Upper lobe of left lung (tissue), 4 donors: Measurements from ENCODE around the gene KCNK6.

Experiments
- EP300 ChIP-seq, 4 donors: sonication (generic); formaldehyde crosslinking; IDR thresholded peaks; one replicate each; pipeline ENCODE4 v1.5.1; 2017; ENCODE audit warnings: antibody characterized with exemption in 4 of 4, control low read depth in 2 of 4
- POLR2A ChIP-seq, 4 donors: fragments of 450-650 bp; IDR thresholded peaks; one replicate each; pipeline ENCODE4 v1.5.1; 2016 to 2017; ENCODE audit warnings: antibody characterized with exemption in 4 of 4, mild to moderate bottlenecking in 2 of 4
- POLR2AphosphoS5 ChIP-seq, 2 donors: sonication (generic); formaldehyde crosslinking; IDR thresholded peaks; one replicate each; pipeline ENCODE4 v1.5.1; 2017; ENCODE audit warnings: antibody characterized with exemption in 2 of 2
- TF ChIP-seq, protein P1 (sequence below), 6 experiments: fragments of 450-650 bp in 4 of 6; fragments of 200-600 bp in 2 of 6; sonication (generic) in 2 of 6; IDR thresholded peaks; one replicate each; pipeline ENCODE4 v1.5.1; 2016 to 2019; ENCODE audit warnings: antibody characterized with exemption in 6 of 6

- TF ChIP-seq, protein P1, sequence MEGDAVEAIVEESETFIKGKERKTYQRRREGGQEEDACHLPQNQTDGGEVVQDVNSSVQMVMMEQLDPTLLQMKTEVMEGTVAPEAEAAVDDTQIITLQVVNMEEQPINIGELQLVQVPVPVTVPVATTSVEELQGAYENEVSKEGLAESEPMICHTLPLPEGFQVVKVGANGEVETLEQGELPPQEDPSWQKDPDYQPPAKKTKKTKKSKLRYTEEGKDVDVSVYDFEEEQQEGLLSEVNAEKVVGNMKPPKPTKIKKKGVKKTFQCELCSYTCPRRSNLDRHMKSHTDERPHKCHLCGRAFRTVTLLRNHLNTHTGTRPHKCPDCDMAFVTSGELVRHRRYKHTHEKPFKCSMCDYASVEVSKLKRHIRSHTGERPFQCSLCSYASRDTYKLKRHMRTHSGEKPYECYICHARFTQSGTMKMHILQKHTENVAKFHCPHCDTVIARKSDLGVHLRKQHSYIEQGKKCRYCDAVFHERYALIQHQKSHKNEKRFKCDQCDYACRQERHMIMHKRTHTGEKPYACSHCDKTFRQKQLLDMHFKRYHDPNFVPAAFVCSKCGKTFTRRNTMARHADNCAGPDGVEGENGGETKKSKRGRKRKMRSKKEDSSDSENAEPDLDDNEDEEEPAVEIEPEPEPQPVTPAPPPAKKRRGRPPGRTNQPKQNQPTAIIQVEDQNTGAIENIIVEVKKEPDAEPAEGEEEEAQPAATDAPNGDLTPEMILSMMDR (IDR thresholded peaks at IDR 0.05) = no peak
- no peak for TF ChIP-seq POLR2A (IDR thresholded peaks at IDR 0.05)
- no peak for TF ChIP-seq POLR2AphosphoS5 (IDR thresholded peaks at IDR 0.05)
- no peak for TF ChIP-seq EP300 (IDR thresholded peaks at IDR 0.05)
These were observed 31.4 kb upstream of the KCNK6 start for GRCh38 chr19:38288123-38288855.
